Endometrial microvascular endothelial cells (primary cell): ENCODE results near the gene PLXNA4. TPM values are rescaled to one million over a fixed set of nuclear protein-coding genes. Genes with fewer than 3 reads are reported as not detected.

Experiments used
- in situ Hi-C: cut with HindIII; loops from 2 replicates; pipeline ENCODE4 v1.10.0; 2017; ENCODE audit warnings: low sequenced_read_pairs, low pct_unique_long_range_greater_than_20kb; ENCODE audit errors: inconsistent ontology term
- total RNA-seq: library from RNA; depleted of rRNA; stranded (reverse); fragments of >200 nt; gene quantifications from one replicate; pipeline ENCODE4 v1.2.3, GENCODE V29; 2015; ENCODE audit errors: inconsistent ontology term

Gene PLXNA4
- total RNA-seq, 1 donor from 2014 or later = 0.19 TPM

- in situ Hi-C loops = no loop called here
Observed at GRCh38 chr7:132546366-132547127, 29.7 kb downstream of the PLXNA4 start.

- in situ Hi-C loops = no loop called here
Observed at GRCh38 chr7:132545756-132546155, 30.5 kb downstream of the PLXNA4 start.

DNA sequence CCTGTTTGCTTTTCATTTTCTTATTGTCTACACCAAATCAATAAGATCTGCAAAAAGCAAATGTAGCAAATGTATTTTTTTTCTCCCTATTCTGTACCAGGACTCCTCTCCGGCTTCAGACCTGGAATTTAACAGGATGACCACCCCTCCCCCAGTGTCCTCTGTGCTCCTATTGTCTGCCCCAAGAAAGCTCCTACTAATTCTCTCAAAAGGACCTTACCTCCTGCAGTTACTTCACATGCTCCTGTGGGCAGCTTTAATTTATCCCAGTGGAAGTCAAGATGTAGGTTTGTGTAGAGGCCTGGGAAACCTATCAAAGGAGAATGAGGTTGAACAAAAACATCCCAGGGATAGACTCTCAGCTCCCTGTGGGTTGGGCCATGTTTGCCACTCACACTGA, 31.3 kb downstream of the PLXNA4 start:
- in situ Hi-C loops = no loop called here

GRCh38 chr7:132544025-132544424, 32.2 kb downstream of the PLXNA4 start:
- in situ Hi-C loops = no loop called here

- in situ Hi-C loops = no loop called here
Observed at GRCh38 chr7:132542895-132543294, 33.4 kb downstream of the PLXNA4 start.

GRCh38 chr7:132541656-132542055, 34.6 kb downstream of the PLXNA4 start:
- in situ Hi-C loops = no loop called here

DNA sequence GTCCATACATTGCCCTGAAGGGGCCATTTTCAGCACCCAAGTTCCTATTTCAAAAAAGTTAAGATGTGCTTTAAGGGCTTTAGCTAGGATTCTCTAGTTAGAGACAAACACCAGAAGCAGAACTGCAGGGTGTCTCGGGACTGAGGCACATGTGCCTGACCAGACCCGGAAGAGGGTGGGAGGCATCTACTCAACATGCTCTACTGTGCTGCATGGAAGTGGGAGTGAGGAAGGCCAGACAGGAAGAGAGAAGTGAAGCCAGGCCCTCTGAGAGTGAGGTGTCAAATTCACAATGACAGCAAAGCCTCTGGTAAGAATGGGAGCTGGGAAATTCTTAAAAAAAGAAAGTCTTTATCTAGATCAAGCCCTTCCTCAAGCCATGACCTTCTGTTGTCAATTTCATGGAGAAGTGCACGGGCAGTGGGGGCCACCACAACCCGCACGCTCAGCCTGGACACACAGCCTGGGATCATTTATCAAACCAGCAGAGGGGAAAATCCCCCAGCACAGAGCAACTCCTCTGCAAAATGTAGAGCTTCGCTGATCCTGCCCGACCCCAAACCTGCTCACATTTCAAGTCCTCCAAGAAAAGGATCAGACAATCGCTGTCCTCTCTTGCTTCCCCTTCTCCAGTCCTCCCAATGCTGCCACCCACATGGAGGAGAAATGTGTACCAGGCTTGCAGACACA, 38.7 kb downstream of the PLXNA4 start:
- in situ Hi-C loops = no loop called here

GRCh38 chr7:132536654-132537395, 39.4 kb downstream of the PLXNA4 start:
- in situ Hi-C loops = no loop called here

GRCh38 chr7:132533916-132534315, 42.4 kb downstream of the PLXNA4 start:
- in situ Hi-C loops = no loop called here

GRCh38 chr7:132532281-132532680, 44.0 kb downstream of the PLXNA4 start:
- in situ Hi-C loops = no loop called here

- in situ Hi-C loops = no loop called here
Observed at GRCh38 chr7:132531562-132531961, 44.7 kb downstream of the PLXNA4 start.

DNA sequence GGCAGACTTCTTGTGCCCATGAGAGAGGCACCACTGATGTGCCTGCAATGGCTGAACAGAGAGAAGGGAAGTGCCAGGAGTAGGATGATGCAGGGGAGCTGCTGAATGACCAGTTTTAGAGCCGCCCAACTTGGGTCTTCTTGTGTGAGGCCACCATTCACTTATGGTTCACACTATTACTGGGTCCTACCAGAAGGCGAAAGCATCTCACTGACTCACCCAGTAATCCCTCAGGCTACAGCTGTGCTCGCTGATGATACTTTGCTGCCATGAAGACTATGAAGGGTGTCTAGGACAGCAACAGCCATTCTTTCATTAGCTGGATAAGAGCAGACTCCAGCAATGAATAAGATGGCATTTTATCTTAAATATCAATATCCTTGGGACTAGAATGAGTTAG, 47.6 kb downstream of the PLXNA4 start:
- in situ Hi-C loops = no loop called here

DNA sequence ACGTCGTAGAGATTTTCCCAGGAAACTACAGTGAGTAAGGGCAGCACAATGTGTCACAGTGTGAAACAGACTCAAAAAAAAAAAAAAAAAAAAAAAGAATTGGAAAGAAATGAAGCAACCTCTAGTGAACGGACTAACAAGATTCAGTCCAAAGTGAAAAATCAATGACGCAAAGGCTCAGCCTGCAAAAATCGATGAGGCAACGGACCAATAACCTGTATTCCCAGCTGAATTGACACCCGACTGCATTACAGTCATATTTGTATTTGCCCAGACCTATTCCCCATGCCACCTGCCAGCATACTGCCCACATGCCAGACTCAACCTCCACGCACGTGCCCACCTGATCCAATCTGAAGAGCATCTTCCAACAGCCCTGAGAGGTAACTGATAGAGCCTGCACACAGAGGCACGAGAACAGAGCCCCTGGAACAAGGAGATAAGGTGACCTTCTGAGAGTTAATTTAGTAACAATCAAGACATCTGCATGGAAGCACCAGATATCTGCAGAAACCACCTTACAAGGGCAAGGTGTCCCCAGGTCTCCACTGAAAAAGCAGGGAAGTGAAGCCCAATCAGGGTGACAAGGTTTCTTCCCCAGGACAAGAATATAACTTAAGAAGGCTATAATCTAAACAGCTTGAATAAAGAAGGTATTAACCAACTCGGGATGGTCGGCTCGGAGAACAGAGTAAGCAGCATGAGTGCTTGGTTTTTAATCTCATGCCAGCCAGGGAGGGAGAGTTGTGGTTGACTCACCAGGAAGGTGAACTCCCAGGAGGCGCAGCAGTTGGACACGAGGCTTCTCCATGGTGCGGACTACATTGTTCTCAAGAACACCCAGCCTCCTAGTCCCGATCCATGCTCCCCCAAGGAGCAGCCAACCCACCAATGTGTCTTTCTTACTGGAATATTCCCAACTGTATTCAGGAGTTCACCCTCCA, 48.5 kb downstream of the PLXNA4 start:
- in situ Hi-C loops = no loop called here

- in situ Hi-C loops = no loop called here
Observed at GRCh38 chr7:132526111-132526740, 50.0 kb downstream of the PLXNA4 start.

GRCh38 chr7:132521423-132521822, 54.8 kb downstream of the PLXNA4 start:
- in situ Hi-C loops = no loop called here

GRCh38 chr7:132520591-132521280, 55.5 kb downstream of the PLXNA4 start:
- in situ Hi-C loops = no loop called here

- in situ Hi-C loops = no loop called here
Observed at GRCh38 chr7:132519936-132520335, 56.3 kb downstream of the PLXNA4 start.

GRCh38 chr7:132518839-132519173, 57.5 kb downstream of the PLXNA4 start:
- in situ Hi-C loops = no loop called here
